HUES48 (cell line): ENCODE measurements around the gene CYP2S1.

ENCODE experiments used
- H3K27ac ChIP-seq: one replicate; pipeline ENCODE4 v1.7.0; 2013; ENCODE audit warnings: low read depth, low read length, inconsistent platforms
- H3K27me3 ChIP-seq: 2 replicates; pipeline ENCODE4 v1.6.1; 2013; ENCODE audit warnings: mild to moderate bottlenecking, low read length; ENCODE audit not compliant: control insufficient read depth, insufficient read depth
- H3K36me3 ChIP-seq: 2 replicates; pipeline ENCODE4 v1.6.1; 2013; ENCODE audit warnings: low read length; ENCODE audit not compliant: control insufficient read depth, insufficient read depth
- H3K4me1 ChIP-seq: 2 replicates; pipeline ENCODE4 v1.6.1; 2013; ENCODE audit warnings: mild to moderate bottlenecking, low read length; ENCODE audit not compliant: control insufficient read depth, insufficient read depth
- H3K4me3 ChIP-seq: 2 replicates; pipeline ENCODE4 v1.5.1; 2013; ENCODE audit warnings: mild to moderate bottlenecking, low read depth, low read length
- H3K9ac ChIP-seq: 2 replicates; pipeline ENCODE4 v1.6.1; 2013; ENCODE audit warnings: mild to moderate bottlenecking, low read depth, low read length, moderate library complexity
- H3K9me3 ChIP-seq: 2 replicates; pipeline ENCODE4 v1.6.1; 2013; ENCODE audit warnings: low read length; ENCODE audit not compliant: control insufficient read depth, insufficient read depth

The CYP2S1 gene

GRCh38 chr19:41245843-41246242 is 52.8 kb downstream of the CYP2S1 start:
- no peaks in the 10 kb centered on the region for H3K27me3 ChIP-seq
- H3K9ac ChIP-seq = no peak overlapping the region
- H3K4me3 ChIP-seq = no peak overlapping the region
- H3K36me3 ChIP-seq = peaks cover 52% of the 10 kb centered on the region
- no peaks in the 10 kb centered on the region for H3K4me1 ChIP-seq
- H3K9me3 ChIP-seq = no peaks in the 10 kb centered on the region
- H3K27ac ChIP-seq = no peak overlapping the region

GRCh38 chr19:41248895-41249294 is 55.9 kb downstream of the CYP2S1 start:
- H3K9ac ChIP-seq = no peak overlapping the region
- no peaks in the 10 kb centered on the region for H3K4me1 ChIP-seq
- no peaks in the 10 kb centered on the region for H3K9me3 ChIP-seq
- peaks cover 53% of the 10 kb centered on the region for H3K36me3 ChIP-seq
- no peaks in the 10 kb centered on the region for H3K27me3 ChIP-seq
- no peak overlapping the region for H3K27ac ChIP-seq
- H3K4me3 ChIP-seq = no peak overlapping the region

- no peaks in the 10 kb centered on the region for H3K27me3 ChIP-seq
- no peak overlapping the region for H3K9ac ChIP-seq
- H3K27ac ChIP-seq = no peak overlapping the region
- H3K4me1 ChIP-seq = no peaks in the 10 kb centered on the region
- peaks cover 59% of the 10 kb centered on the region for H3K36me3 ChIP-seq
- H3K4me3 ChIP-seq = no peak overlapping the region
- no peaks in the 10 kb centered on the region for H3K9me3 ChIP-seq
Measured at GRCh38 chr19:41249707-41250423, 56.8 kb downstream of the CYP2S1 start.

GRCh38 chr19:41253660-41254059 is 60.6 kb downstream of the CYP2S1 start:
- Histone ChIP-seq H3K4me1 (no peaks in the 10 kb centered on the region), H3K4me3 (no peak overlapping the region), H3K9ac (no peak overlapping the region), H3K27me3 (no peaks in the 10 kb centered on the region), H3K9me3 (no peaks in the 10 kb centered on the region), H3K36me3 (peaks cover 66% of the 10 kb centered on the region), H3K27ac (no peak overlapping the region)

GRCh38 chr19:41255171-41255570 is 62.2 kb downstream of the CYP2S1 start:
- no peak overlapping the region for H3K9ac ChIP-seq
- H3K27ac ChIP-seq = no peak overlapping the region
- H3K27me3 ChIP-seq = no peaks in the 10 kb centered on the region
- peaks cover 70% of the 10 kb centered on the region for H3K36me3 ChIP-seq
- H3K4me3 ChIP-seq = no peak overlapping the region
- no peaks in the 10 kb centered on the region for H3K4me1 ChIP-seq
- H3K9me3 ChIP-seq = no peaks in the 10 kb centered on the region
